IPS DF 4.7 (cell line): ENCODE results near the gene DTNB.
A peak's percentile ranks its signal among the peaks of the same experiment; 100 is the strongest.

Source experiments
- DNase-seq: peaks from one replicate; pipeline ENCODE4 v3.0.0-alpha.2; 2013; ENCODE audit warnings: low spot score; ENCODE audit errors: extremely low read depth

The DTNB gene

GRCh38 chr2:25347205-25347815 is 326.1 kb downstream of the DTNB start:
- DNase-seq: no peak

GRCh38 chr2:25343187-25343825 is 330.1 kb downstream of the DTNB start:
- DNase-seq: no peak

GRCh38 chr2:25342372-25343186 is 330.8 kb downstream of the DTNB start:
- DNase-seq: peak; percentile 38

- DNase-seq: no peak
These were observed 331.5 kb downstream of the DTNB start, which contains the start of gene DNMT3A for GRCh38 chr2:25341753-25342371. TSS of gene DNMT3A (minus strand) at chr2:25341925. CDS start at chr2:25313984, 27,941 bp downstream.

- DNase-seq: no peak
These were observed 332.2 kb downstream of the DTNB start for GRCh38 chr2:25341011-25341727.

GRCh38 chr2:25340181-25340921 is 333.0 kb downstream of the DTNB start:
- no peak for DNase-seq

- no peak for DNase-seq
These were observed 333.6 kb downstream of the DTNB start for GRCh38 chr2:25339791-25340180.

GRCh38 chr2:25339211-25339674 is 334.1 kb downstream of the DTNB start:
- no peak for DNase-seq

- DNase-seq: no peak
These were observed 335.0 kb downstream of the DTNB start for GRCh38 chr2:25338401-25338800.

- no peak for DNase-seq
These were observed 335.5 kb downstream of the DTNB start for GRCh38 chr2:25337891-25338290.

- DNase-seq: no peak
These were observed 336.1 kb downstream of the DTNB start for GRCh38 chr2:25337276-25337675.

GRCh38 chr2:25336383-25336841 is 337.0 kb downstream of the DTNB start:
- DNase-seq: no peak

GRCh38 chr2:25335971-25336370 is 337.4 kb downstream of the DTNB start:
- DNase-seq: no peak

GRCh38 chr2:25335204-25335603 is 338.2 kb downstream of the DTNB start:
- no peak for DNase-seq

GRCh38 chr2:25334482-25334881 is 338.9 kb downstream of the DTNB start:
- DNase-seq: no peak

- DNase-seq: no peak
These were observed 339.4 kb downstream of the DTNB start for GRCh38 chr2:25333981-25334380.

GRCh38 chr2:25332571-25332970 is 340.8 kb downstream of the DTNB start:
- no peak for DNase-seq

- no peak for DNase-seq
These were observed 341.6 kb downstream of the DTNB start for GRCh38 chr2:25331686-25332365.

GRCh38 chr2:25330937-25331336 is 342.4 kb downstream of the DTNB start:
- no peak for DNase-seq

- DNase-seq: no peak
These were observed 343.1 kb downstream of the DTNB start for GRCh38 chr2:25330273-25330672.
